GM19351 (cell line): ENCODE data around the gene TCF19.

ENCODE experiments used
- ATAC-seq: cut with Tn5 transposase; IDR thresholded peaks from one replicate; pipeline ENCODE4 v1.9.1; 2021; ENCODE audit warnings: mild to moderate bottlenecking, moderate library complexity; ENCODE audit not compliant: unreplicated experiment

TCF19 gene

GRCh38 chr6:31158140-31158862, at the start of gene TCF19:
Gene TCF19, plus strand, starts transcription at chr6:31158589. Its CDS starts 881 bp downstream, at chr6:31159470.
- peak; percentile 83 for ATAC-seq

GRCh38 chr6:31110825-31111582, 47.4 kb upstream of the TCF19 start:
- no peak for ATAC-seq

GRCh38 chr6:31111712-31112111, 46.7 kb upstream of the TCF19 start:
- ATAC-seq = no peak

- no peak for ATAC-seq
Observed at GRCh38 chr6:31112478-31112877, 45.9 kb upstream of the TCF19 start, which contains the start of gene C6orf15. Gene C6orf15, minus strand, starts transcription at chr6:31112575. Its CDS starts 20 bp downstream, at chr6:31112555.

- ATAC-seq = no peak
Observed at GRCh38 chr6:31113861-31114540, 44.4 kb upstream of the TCF19 start.

GRCh38 chr6:31114541-31114878, 43.9 kb upstream of the TCF19 start, which contains the start of gene PSORS1C1:
Gene PSORS1C1, plus strand, starts transcription at chr6:31114800. Its CDS starts 14,833 bp downstream, at chr6:31129633.
- no peak for ATAC-seq

- no peak for ATAC-seq
Observed at GRCh38 chr6:31114970-31115849, 43.2 kb upstream of the TCF19 start.

- ATAC-seq = no peak
Observed at GRCh38 chr6:31115941-31116560, 42.3 kb upstream of the TCF19 start.

GRCh38 chr6:31116661-31117385, 41.6 kb upstream of the TCF19 start:
- no peak for ATAC-seq

- no peak for ATAC-seq
Observed at GRCh38 chr6:31118178-31118577, 40.2 kb upstream of the TCF19 start.

- no peak for ATAC-seq
Observed at GRCh38 chr6:31120151-31120915, 38.1 kb upstream of the TCF19 start, which contains the start of gene CDSN. Gene CDSN, minus strand, starts transcription at chr6:31120446. Its CDS starts 27 bp downstream, at chr6:31120419.

- ATAC-seq = no peak
Observed at GRCh38 chr6:31121131-31121790, 37.1 kb upstream of the TCF19 start.

GRCh38 chr6:31122791-31123706, 35.3 kb upstream of the TCF19 start:
- ATAC-seq = no peak

GRCh38 chr6:31125162-31125561, 33.2 kb upstream of the TCF19 start:
- no peak for ATAC-seq

- no peak for ATAC-seq
Observed at GRCh38 chr6:31125586-31126363, 32.6 kb upstream of the TCF19 start.
